HCT116 (cell line): ENCODE measurements around the gene ARHGAP20.

Experiments used
- EZH2 ChIP-seq: fragments of 200-600 bp; sonication (generic); IDR thresholded peaks from 2 replicates; pipeline ENCODE4 v1.6.1; 2017; ENCODE audit warnings: antibody characterized with exemption, mixed run types
- SRF ChIP-seq: IDR thresholded peaks from 2 replicates; pipeline ENCODE4 v1.6.1; 2012; ENCODE audit warnings: low read depth
- ZNF274 ChIP-seq: fragments of 200-500 bp; sonication (Bioruptor generic); IDR thresholded peaks from 2 replicates; pipeline ENCODE4 v1.6.1; 2014; ENCODE audit warnings: mild to moderate bottlenecking, low read depth, low read length, inconsistent platforms
- TF ChIP-seq, protein P1 (sequence below), 3 experiments: fragments of 200-600 bp in 1 of 3; sonication (generic) in 1 of 3; IDR thresholded peaks in 2 of 3; conservative IDR thresholded peaks in 1 of 3; 2 replicates each; pipeline ENCODE4 v1.5.1; 2012 to 2017; ENCODE audit warnings: low read depth in 2 of 3, low read length in 2 of 3, antibody characterized with exemption in 1 of 3, borderline replicate concordance in 1 of 3, control low read depth in 1 of 3, mild to moderate bottlenecking in 1 of 3, mixed read lengths in 1 of 3, mixed run types in 1 of 3, moderate library complexity in 1 of 3; ENCODE audit not compliant: insufficient read depth in 1 of 3

DNA sequence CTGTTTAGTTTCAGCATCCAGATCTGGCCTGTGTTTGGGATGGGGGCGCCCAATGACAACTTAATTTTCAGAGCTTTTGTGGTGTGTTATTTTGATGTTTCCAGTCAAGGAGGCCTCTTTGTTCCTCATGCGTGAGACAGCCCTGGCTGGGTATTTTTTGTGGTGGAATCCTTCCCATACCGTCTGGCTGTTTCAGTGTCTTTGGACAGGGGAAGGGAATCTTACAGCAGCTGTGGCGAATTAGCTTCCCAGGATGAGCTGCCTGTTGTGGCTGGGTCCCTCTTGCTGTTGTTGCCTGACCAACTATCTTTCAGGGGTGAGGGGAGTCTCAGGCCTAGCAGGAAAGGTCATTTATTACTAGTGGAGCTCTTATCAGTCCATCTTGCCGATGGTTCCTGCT lies 138.8 kb downstream of the ARHGAP20 start:
- TF ChIP-seq ZNF274 (no peak), EZH2 (no peak), SRF (no peak)
- TF ChIP-seq, protein P1, sequence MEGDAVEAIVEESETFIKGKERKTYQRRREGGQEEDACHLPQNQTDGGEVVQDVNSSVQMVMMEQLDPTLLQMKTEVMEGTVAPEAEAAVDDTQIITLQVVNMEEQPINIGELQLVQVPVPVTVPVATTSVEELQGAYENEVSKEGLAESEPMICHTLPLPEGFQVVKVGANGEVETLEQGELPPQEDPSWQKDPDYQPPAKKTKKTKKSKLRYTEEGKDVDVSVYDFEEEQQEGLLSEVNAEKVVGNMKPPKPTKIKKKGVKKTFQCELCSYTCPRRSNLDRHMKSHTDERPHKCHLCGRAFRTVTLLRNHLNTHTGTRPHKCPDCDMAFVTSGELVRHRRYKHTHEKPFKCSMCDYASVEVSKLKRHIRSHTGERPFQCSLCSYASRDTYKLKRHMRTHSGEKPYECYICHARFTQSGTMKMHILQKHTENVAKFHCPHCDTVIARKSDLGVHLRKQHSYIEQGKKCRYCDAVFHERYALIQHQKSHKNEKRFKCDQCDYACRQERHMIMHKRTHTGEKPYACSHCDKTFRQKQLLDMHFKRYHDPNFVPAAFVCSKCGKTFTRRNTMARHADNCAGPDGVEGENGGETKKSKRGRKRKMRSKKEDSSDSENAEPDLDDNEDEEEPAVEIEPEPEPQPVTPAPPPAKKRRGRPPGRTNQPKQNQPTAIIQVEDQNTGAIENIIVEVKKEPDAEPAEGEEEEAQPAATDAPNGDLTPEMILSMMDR (IDR thresholded peaks at IDR 0.05 in 2 of 3, conservative IDR thresholded peaks at IDR 0.05 in 1 of 3; ENCODE audit: borderline replicate concordance in 1 of 3, insufficient read depth in 1 of 3, low read depth in 2 of 3, low read length in 2 of 3): no peak
